NCI-H1694 treated with DMSO at 0.1 percent for 48 hours (cell line): ENCODE measurements around the gene SEC22A.

ENCODE experiments used
- DNase-seq: peaks from one replicate; lab custom pipeline; 2025; lab: John Stamatoyannopoulos, UW

SEC22A gene, protein sequence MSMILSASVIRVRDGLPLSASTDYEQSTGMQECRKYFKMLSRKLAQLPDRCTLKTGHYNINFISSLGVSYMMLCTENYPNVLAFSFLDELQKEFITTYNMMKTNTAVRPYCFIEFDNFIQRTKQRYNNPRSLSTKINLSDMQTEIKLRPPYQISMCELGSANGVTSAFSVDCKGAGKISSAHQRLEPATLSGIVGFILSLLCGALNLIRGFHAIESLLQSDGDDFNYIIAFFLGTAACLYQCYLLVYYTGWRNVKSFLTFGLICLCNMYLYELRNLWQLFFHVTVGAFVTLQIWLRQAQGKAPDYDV

DNA sequence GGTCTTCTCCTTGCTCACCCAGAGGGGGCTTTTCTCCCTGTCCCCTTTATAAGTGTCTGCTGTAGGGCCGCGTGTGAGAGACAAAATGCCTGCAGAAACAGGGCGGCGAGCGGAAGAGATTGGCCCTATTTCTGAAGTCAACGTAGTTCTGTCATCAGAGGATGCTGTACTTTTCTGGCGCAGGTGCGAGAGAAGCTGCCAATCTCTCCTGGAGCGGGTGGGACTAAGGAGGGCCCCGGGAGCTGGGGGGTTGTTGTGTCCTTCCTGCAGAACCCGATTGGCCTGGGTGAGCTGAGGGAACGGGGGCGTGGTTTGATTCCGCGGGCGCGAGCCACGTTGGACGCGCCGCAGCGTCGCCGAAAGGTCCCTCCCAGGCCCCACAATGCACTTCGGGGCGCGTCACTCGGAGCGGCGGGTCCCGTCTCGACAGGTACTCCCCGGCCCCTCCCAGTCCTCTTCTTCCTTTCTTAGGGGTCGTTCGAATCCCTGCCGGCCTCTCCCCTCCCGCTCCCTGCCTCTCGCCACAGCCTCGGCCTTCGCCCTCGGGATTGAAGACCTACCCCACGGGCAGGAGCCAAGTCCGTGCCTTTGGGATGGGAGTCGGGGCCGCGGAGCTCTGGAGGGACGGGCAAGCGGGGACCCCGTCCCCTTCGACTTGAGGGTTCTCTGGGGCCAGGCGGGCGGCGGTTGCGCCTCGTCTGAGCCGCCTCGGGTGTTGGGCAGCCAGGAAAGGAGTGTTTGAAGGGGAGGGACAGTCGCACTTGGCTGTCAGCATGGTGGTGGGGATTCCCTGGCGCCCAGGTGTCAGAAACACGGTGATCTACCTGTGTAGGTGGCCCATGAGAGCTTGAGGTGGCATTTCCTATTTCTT, at the start of gene SEC22A:
Gene SEC22A (plus strand): TSS at position 387 of the 871 bp plus-strand sequence. CDS start 7,275 bp downstream, outside the sequence.
- peak; percentile 95 for DNase-seq

DNA sequence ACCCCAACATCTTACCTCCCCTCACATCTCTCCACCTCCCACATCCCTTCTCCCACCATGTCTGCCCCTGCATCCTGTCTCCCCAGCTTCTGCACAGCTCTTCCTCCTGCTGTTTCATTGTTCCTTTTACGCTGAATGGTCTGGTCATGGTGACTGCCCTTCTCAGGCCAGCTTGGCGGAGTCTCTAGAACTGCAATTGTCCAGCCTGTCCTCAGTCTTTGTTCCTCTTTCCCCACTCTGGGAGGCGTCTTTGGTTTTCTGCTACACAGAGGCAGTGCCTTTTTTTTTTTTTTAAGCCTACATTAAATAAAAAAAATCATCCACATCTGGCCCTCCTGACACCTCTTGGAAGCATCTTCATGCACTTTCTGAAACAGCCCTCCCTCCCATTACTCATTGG, 49.1 kb upstream of the SEC22A start:
- no peak for DNase-seq

DNA sequence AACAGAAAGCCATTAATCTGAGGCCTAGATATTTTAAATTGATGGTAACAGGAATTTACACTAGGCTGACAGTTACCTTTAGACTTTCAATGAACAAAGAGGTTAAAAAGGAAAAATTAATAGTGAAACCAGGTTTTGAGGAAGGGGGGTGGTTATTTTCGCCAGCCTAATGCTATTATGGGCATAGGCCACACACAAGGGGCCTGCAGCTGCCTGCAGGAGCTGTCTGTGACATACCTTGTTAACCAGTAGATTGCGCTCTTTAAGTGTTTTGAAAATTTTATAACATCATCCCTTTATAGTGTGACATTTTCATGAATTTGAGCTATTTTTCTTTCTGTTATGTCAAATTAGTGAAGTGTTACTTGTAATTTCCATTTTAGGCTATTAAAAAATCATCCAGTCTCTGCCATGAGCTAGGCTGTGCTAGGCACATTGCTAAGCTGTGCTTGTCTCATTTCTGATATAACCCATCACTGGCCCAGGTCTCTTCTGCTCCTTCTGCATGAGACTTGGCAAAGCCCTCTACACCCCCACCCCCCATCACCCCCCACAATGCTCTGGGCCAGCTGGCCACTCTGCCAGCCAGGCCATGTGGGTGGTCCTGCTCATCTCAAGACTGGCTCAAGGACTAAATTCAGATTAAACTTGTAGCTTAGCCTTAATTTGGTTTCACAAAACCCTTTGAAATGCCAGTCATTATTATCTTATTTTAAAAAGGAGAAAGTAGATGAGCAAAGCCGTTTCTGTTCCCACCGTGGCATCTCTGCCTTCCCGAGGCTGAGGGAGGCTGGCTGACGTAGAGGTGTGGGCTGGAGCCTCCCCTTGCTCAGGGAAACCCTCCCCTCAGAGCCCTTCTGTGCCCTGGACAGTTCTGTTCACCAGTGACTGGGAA, 48.4 kb upstream of the SEC22A start:
- DNase-seq: no peak

DNA sequence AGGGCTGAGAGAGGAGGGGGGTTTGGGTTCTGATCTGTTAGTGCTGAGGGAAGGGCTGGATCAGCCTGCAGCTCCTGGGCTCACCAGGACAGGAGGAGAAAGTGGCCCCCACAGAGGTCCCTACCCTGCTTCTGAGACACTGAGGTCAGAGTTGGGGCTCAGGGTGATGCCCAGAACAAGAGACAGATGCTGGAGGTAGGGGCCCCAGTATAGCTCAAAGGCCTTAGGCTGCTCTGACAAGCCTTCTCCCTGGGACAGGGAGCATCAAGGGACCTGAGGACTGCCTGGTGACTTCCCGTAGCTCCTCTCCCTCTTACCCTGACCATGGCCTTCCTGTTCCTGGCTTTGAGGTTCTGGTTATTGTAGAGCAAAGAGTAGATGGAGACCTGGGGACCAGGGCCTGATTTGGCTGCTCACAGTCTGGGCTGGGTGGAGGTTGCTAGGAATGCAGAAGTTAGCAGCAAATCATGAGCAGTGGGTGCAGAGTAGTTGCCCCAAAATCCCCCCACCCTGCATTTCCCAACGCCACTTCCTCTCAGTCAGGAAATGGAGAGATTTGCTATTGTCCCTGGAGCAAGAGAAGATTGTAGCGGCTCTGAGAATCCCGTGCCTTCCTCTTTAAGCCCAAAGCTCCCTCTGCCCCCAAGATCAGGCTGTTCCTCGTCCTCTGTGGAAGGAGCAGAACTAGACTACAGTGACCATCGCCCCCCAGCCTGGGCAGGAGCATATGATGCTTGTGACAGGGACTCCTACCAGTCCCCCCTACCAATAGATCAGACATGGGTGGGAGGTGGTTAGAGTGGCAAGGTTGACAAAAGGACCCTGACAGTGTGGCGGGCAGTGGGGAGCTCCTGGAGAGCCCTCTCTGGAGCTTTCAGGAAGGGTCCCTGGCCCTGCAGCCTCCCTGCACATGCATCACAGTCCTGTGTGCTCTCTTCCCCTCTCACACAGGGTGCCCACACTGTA, 47.4 kb upstream of the SEC22A start:
- DNase-seq: no peak

DNA sequence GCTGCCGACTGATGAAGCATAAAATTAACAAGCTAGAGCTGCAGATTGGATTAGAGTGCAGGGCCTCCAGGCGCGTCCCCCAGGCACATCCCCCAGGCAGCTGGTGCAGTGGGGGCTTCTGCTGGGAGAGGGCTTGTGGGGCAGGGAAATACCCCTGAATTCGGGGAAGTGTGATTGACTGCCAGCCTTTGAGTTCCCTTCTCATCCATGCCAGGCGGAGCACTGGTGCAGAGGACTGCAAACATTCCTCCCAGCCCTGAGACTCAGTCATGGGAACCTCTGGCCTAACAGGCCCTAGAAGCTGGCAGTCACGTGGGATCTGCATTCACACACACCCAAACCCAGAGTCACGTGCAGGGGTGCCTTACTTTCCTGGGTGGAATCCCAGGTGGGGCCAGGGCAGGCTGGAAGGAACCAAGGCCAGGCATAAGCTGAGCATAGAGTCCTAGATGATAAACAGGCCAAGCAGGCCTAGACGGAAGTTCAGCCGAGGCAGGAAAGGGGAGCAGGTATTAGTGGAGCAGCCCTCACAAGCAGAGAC, 46.2 kb upstream of the SEC22A start:
- peak; percentile 58 for DNase-seq

DNA sequence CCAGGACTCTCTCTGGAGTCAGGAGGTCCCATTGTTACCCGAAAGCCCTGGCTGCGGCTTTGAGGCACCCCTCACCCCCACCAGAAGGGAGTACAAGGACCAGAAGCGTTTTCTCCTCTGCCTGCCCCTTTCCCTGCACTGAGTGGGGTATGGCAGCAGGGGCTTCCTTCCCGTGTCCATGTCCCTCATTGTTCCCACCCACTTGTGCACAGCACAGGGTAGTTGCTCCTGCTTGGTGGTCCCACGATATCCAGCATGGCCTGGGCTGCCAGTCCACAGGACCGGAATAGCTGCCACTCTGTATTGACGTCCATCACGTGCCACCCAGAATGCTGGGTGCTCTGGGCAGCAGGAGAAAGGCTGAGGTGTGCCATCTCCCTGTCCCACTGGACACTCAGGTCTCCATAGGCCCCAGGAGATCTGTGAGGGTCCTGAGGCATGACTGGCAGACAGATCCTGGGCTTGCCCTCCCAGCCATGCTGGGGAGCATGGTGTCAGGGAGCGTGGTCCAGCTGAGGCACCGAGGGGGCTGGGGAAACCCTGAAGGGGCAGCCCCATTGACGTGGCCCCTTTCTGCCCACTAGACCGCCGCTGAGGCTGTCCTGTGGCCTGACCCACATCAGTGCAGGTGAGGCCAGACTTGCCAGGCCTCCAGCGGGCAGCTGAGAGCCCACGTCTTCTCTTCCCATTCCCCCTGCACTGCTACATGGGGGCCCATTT, 45.3 kb upstream of the SEC22A start:
- no peak for DNase-seq

DNA sequence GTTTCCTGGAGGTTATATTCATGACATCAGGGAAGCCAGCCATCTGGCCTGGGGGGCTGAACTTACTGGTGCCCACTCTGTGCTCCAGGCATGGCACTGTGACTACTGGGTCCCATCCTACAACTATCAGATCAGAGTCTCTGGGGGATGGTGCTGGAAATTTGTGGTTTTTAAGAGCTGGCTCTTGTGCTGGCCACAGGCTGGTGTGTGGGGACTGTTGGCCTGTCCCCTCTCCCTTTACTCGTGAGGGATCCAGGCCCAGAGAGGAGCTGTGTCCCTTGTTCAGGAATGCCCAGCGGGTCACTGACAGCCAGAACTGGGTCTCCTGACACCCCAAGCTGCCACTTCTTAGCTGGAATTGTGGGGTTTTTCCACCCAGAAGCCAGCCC, 44.5 kb upstream of the SEC22A start:
- no peak for DNase-seq

DNA sequence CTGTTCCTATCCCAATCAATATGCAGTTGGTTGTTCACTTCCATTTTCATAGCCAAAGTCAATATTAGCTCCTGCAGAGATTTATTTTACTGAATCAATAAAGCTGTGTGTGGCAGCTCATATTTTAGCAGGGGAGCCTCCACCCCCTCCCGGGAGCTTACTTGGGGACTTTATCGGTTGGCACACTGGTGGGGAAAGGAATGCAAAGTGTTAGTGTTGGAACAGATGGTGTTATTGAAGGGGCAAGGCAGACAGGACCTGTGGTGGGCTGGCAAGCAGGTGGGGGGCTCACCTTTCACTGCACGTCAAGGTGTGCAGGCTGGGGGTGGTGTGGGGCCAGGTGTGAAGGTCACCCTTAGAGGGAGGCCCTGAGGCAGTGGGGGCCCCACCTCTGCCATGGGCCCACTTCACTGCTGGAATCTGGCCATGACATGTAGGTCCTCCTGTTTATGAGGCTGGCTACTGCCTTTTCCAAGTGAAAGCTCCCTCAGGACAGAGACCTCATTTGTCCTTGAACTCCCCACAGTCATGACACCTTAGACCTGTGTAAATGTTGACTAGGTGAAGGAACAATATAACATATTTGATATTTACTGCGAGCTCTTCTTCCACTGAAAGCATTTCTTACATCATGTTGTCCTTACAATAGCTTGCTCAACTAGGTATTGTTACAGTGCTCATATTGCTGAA, 44.0 kb upstream of the SEC22A start:
- no peak for DNase-seq

DNA sequence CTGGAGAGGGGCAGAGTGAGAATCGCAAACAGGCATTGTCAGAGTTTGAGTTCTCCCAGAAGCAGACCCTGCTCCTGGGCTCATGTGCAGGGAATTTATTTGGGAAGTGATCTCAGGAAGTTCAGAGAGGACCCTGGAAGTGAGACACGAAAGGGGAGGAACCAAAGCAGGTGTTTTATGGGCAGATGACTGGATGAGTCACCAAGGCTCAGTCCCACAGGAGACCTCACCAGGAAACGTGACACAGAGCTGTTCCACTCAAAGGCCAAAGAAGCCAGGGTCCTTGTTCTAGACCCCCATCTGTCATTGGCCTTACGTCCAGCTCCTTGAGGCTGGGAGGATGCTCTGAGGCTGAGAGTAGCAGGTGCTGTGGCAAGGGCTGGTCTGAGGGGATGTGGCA, 43.4 kb upstream of the SEC22A start:
- DNase-seq: no peak

DNA sequence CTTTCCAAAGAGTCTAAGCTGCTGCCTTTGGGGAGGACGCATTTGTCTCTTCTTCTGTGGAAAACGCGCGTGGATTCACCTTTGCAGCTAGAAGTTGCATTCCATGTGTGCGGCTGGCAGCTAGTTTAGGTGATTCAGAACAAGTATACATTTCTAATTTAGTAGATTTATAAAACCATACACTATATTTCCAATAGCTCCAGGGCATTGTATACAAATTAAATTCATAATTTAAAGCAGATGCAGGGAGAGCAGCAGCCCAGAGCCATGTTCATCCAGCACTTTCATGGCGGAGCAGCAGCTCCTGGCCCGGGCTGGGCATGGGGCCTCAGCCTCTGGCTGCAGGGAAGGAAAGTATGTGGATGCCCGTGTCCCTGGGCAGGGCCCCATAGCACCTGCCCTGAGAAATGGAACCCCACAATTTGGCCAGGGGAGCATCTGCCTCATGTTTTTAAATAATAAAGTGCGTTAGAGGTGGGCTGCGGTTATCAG, 42.8 kb upstream of the SEC22A start:
- no peak for DNase-seq

DNA sequence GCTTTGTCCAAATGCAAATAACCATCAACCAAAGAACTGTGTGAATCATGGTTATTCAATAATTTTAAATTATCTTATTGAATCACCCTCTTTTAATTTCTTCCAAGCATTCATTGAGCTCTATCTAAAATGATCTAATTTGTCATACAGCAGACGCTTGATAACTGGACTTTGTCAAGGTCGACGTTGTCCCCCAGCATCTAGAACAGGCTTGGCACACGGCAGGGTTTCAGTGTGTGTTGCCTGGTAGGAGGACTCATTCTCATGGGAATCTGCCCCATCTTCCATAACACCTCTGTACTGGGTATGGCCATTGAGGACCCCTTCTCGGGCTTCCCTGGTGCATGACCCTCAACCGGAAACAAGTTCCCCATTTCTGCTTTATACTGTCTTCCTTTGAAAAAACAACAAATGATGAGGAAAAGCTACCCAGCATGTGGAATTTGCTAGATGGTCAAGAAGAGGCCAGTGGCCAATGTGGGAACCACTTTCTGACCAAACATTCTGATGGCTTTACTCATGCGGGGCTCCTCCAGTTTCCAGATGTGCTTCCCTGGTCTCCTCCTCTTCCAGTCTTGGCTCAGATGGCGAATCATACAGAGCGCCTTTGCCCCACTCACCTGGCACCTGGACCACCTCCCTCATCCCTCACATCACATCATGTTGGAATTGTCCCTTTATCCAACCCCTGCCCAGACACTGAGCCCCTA, 41.7 kb upstream of the SEC22A start:
- DNase-seq: no peak

DNA sequence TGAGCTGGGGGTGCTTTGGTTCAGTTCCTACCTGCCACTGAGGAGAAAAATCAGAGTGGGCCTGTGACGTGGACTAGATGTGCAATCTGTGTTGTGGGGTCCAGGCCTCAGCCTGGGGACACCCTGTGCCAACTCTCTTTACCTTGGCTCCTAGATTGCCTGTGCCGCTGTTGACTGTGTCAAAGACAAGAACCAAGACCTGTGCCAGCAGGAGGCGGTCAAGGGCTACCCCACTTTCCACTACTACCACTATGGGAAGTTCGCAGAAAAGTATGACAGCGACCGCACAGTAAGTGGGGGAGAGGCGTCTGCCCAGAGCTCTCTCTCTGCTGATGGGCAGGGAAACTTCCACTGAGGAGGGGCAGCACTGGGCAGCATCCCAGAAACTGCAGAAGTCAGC, 40.6 kb upstream of the SEC22A start:
- no peak for DNase-seq

DNA sequence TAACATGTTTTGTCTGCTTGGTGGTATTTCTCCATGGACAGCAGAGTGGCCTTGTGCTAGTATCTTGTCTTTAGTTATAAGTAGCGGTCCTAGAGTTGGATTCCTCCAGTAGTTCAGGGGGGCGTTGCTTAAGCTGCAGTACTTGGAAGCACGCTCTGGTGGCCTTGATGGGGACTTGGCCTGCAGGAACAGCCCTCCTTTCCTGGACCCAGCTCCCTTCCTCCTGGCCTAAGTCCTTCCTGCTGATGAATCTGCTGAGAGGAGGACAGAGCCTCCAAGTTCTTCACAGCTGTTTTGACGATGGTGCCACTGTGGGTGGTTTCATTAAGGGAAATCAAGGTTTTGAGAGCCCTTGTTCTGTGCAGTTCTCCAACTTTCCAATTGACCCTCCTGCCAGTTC, 38.6 kb upstream of the SEC22A start:
- no peak for DNase-seq

DNA sequence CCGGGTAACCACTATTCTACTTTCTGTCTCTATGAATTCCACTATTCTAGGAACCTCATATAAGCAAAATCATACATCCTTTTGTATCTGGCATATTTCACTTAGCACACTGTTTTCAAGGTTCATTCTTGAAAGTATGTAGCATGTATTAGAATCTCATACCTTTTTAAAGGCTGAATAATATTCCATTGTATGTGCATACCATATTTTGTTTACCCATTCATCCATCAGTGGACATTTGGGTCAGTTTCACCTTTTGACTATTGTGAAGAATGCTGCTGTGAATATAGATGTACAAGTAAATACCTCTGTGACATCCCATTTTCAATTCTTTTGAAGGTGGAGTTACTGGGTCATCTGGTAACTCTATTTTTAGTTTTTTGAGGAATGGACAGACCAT, 36.6 kb upstream of the SEC22A start:
- no peak for DNase-seq

DNA sequence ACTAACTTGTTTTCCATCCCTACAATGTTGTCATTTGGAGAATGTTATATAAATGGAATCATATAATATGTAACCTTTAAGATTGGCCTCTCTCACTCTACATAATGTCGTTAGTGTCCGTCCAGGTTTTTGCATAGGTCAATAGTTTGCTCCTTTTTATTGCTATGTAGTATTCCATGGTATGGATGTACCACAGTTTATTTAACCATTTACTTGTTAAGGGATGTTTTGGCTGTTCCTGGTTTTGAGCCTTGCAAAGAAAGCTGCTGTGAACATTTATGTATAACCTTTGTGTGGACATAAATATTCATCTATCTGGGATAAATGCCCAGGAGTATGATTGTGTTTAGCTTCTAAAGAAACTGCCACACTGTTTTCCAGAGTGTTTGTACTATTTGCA, 34.1 kb upstream of the SEC22A start:
- DNase-seq: no peak

DNA sequence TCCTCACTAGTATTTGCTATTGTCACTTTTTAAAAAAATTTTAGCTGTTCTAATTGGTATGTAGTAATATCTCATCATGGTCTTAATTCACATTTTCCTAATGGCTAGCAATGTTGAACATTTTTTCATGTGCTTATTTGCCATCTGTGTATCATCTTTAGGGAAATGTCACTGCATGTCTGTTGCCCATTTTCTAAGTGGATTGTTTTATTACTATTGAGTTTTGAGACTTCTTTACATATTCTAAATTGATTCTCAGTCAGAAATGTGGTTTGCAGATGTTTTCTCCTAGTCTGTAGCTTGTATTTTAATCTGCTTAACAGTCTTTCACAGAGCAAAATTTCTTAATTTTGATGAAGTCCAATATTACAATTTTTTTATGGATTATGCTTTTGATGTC, 33.6 kb upstream of the SEC22A start:
- DNase-seq: no peak

DNA sequence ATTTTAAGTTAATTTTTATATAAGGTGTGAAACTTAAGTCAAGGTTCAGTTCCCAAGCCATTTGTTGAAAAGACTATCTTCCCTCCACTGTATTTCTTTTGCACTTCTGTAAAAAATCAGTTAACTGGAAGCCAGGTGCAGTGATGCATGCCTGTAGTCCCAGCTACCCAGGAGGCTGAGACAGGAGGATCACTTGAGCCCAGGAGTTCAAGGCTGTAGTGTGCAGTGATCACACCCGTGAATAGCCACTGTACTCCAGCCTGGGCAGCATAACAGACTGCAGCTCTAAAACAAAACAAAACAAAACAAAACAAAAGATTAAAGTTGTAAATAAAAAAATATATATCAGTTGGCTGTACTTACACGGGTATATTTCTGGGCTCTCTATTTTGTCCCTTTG, 33.1 kb upstream of the SEC22A start:
- no peak for DNase-seq

DNA sequence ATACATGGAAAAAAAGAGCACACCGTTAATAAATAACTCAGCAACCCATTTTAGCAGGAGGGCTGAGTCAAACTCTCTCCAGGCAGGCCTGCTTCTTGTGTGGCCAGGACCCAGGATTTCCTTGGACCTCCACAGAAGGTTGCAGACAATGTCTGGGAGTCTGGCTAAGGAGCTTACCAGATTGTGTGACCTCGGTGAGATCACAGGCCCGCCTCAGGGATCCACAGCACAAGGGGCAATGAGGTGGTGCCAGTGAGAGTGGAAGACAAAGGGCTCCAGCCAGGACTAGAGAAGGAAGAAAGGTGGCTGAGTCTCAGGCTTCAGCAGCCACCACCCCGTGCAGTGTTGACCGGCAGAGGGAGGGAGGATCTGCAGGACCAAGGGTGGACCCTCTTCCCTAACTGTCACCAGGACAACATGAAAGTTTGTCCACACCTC, 32.2 kb upstream of the SEC22A start:
- DNase-seq: no peak

DNA sequence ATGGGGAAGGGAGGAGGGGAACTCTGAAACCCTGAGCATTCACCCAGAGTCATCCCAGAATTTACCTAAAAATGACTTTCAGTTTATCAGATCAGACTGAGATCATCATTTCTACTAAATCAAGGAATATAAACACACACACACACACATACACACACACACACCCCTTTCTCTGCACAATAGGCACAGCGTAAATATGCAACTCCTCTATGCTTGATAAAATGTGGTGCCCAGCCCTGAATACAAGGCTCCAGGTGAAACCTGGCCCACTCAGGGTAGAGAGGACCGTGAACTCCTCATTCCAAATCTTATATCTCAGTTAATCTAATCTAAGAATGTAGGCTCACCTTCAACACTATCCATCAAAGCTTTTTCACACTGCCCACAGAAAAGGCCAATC, 31.8 kb upstream of the SEC22A start:
- no peak for DNase-seq
